ENCODE data around the gene PDCD11.

DNA sequence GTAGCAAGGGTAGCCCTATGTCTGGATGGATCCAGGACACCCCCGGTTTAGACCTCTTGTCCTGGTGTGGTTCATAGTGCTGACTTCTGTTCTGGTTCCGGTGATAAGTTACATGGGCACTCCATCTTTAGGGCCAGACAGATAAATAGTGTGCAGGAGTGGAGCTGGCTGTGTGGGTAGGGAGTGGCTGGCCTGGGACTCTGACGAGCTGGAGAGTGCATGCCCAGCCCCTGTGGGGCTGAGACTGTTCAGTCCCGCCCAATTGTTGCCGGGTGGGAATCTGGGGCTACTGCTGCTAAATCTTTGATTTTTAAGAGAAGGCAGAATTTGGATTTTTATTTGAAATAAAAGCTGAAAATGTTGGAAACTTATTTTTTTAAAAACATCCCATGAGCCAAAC is 27.3 kb downstream of the PDCD11 start:
- TF ChIP-seq, protein P1, sequence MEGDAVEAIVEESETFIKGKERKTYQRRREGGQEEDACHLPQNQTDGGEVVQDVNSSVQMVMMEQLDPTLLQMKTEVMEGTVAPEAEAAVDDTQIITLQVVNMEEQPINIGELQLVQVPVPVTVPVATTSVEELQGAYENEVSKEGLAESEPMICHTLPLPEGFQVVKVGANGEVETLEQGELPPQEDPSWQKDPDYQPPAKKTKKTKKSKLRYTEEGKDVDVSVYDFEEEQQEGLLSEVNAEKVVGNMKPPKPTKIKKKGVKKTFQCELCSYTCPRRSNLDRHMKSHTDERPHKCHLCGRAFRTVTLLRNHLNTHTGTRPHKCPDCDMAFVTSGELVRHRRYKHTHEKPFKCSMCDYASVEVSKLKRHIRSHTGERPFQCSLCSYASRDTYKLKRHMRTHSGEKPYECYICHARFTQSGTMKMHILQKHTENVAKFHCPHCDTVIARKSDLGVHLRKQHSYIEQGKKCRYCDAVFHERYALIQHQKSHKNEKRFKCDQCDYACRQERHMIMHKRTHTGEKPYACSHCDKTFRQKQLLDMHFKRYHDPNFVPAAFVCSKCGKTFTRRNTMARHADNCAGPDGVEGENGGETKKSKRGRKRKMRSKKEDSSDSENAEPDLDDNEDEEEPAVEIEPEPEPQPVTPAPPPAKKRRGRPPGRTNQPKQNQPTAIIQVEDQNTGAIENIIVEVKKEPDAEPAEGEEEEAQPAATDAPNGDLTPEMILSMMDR (IDR thresholded peaks at IDR 0.05; ENCODE audit: low read depth, low read length, poor library complexity, severe bottlenecking): no peak
- no peak for TF ChIP-seq EZH2phosphoT487 (IDR thresholded peaks at IDR 0.05; ENCODE audit: borderline replicate concordance, low read length)

All from DOHH2 (cell line).